SK-N-SH (cell line): Measurements from ENCODE around the gene EPHA3. TPM values are rescaled to one million over a fixed set of nuclear protein-coding genes. Genes with fewer than 3 reads are reported as not detected.

Experiments used
- CTCF ChIA-PET: fragments of 300-600, 350-600 bp; formaldehyde crosslinking; extraction: SDS; loops from one replicate; lab custom pipeline; 2021; lab: Yijun Ruan, JAX
- POLR2A ChIA-PET: fragments of 350-600 bp; sonication (Branson Sonifier 250); formaldehyde crosslinking; extraction: SDS; loops from one replicate; lab custom pipeline; 2020; ENCODE audit warnings: antibody characterized with exemption, inconsistent platforms; lab: Yijun Ruan, JAX
- DNase-seq: peaks from one replicate; pipeline ENCODE4 v3.0.0; 2012
- H2AFZ ChIP-seq: fragments of 200-600 bp; sonication (generic); 2 replicates; pipeline ENCODE4 v1.8.1; 2016; ENCODE audit warnings: antibody characterized with exemption, mild to moderate bottlenecking, low read depth
- H3F3A ChIP-seq: fragments of 200-600 bp; sonication (generic); replicated peaks from 2 replicates; pipeline ENCODE3; 2016; ENCODE audit warnings: antibody characterized with exemption, mild to moderate bottlenecking; ENCODE audit not compliant: insufficient read depth
- H3K27ac ChIP-seq, 2 experiments: fragments of 200-500 bp in 1 of 2; fragments of 200-600 bp in 1 of 2; sonication (Bioruptor generic) in 1 of 2; sonication (generic), shearing (Covaris generic) in 1 of 2; 2 replicates each; pipeline versions ENCODE4 v1.5.1 to v1.6.1; 2014 to 2016; ENCODE audit warnings: low read depth in 2 of 2, inconsistent platforms in 1 of 2, low read length in 1 of 2, mild to moderate bottlenecking in 1 of 2, mixed read lengths in 1 of 2
- H3K27me3 ChIP-seq: fragments of 200-600 bp; sonication (generic), shearing (Covaris generic); 2 replicates; pipeline ENCODE4 v1.6.1; 2016; ENCODE audit warnings: mixed run types; ENCODE audit not compliant: insufficient read depth
- H3K36me3 ChIP-seq, 2 experiments: fragments of 200-500 bp in 1 of 2; fragments of 200-600 bp in 1 of 2; sonication (Bioruptor generic) in 1 of 2; sonication (generic) in 1 of 2; replicated peaks in 1 of 2; 2 replicates each; pipeline versions ENCODE3 to v1.5.1; 2014 to 2016; ENCODE audit warnings: low read length in 1 of 2, mild to moderate bottlenecking in 1 of 2; ENCODE audit not compliant: insufficient read depth in 2 of 2, control insufficient read depth in 1 of 2
- H3K4me1 ChIP-seq, 2 experiments: fragments of 200-500 bp in 1 of 2; fragments of 200-600 bp in 1 of 2; sonication (Bioruptor generic) in 1 of 2; sonication (generic), shearing (Covaris generic) in 1 of 2; 2 replicates each; pipeline versions ENCODE4 v1.5.1 to v1.6.1; 2014 to 2016; ENCODE audit warnings: low read depth in 1 of 2, low read length in 1 of 2, mixed run types in 1 of 2; ENCODE audit not compliant: insufficient read depth in 2 of 2, control insufficient read depth in 1 of 2
- H3K4me2 ChIP-seq: fragments of 200-600 bp; sonication (generic), shearing (Covaris generic); 2 replicates; pipeline ENCODE4 v1.6.1; 2017; ENCODE audit warnings: mixed run types
- H3K4me3 ChIP-seq, 2 experiments: fragments of 200-500 bp in 1 of 2; fragments of 200-600 bp in 1 of 2; sonication (Bioruptor generic) in 1 of 2; sonication (generic), shearing (Covaris generic) in 1 of 2; 2 replicates each; pipeline versions ENCODE4 v1.5.1 to v1.8.1; 2014 to 2016; ENCODE audit warnings: low read depth in 2 of 2, inconsistent platforms in 1 of 2, low read length in 1 of 2, mild to moderate bottlenecking in 1 of 2, mixed read lengths in 1 of 2, moderate library complexity in 1 of 2
- H3K79me2 ChIP-seq: fragments of 200-600 bp; sonication (generic); 2 replicates; pipeline ENCODE4 v1.8.1; 2017; ENCODE audit warnings: mild to moderate bottlenecking; ENCODE audit not compliant: insufficient read depth
- H3K9ac ChIP-seq: fragments of 200-600 bp; sonication (generic); 2 replicates; pipeline ENCODE4 v1.6.1; 2017; ENCODE audit warnings: mixed run types
- H3K9me2 ChIP-seq: fragments of 200-600 bp; sonication (generic); 2 replicates; pipeline ENCODE4 v1.6.1; 2017; ENCODE audit warnings: mixed run types
- H3K9me3 ChIP-seq: fragments of 200-600 bp; sonication (generic); 2 replicates; pipeline ENCODE4 v1.6.1; 2017; ENCODE audit warnings: mixed run types, mild to moderate bottlenecking, moderate library complexity
- H4K20me1 ChIP-seq: fragments of 200-600 bp; sonication (generic); 2 replicates; pipeline ENCODE4 v1.6.1; 2017; ENCODE audit warnings: mild to moderate bottlenecking, mixed run types; ENCODE audit not compliant: insufficient read depth
- EP300 ChIP-seq, 2 experiments: IDR thresholded peaks; 2 replicates each; pipeline versions ENCODE4 v1.4.0 to v1.6.1; 2012; ENCODE audit warnings: borderline replicate concordance in 1 of 2, low read depth in 1 of 2, low read length in 1 of 2
- FOXJ3 ChIP-seq: sonication (generic); formaldehyde crosslinking; IDR thresholded peaks from 2 replicates; pipeline ENCODE4 v1.5.1; 2020; ENCODE audit warnings: mild to moderate bottlenecking, missing genetic modification reagents
- FOXM1 ChIP-seq: IDR thresholded peaks from 2 replicates; pipeline ENCODE4 v1.4.0; 2012; ENCODE audit warnings: low read depth, mild to moderate bottlenecking
- JUND ChIP-seq: IDR thresholded peaks from 2 replicates; pipeline ENCODE4 v1.4.0; 2012
- MXI1 ChIP-seq: IDR thresholded peaks from 2 replicates; pipeline ENCODE4 v1.6.1; 2012; ENCODE audit warnings: mild to moderate bottlenecking, low read depth, low read length, improper control_type of control experiment
- NRF1 ChIP-seq: IDR thresholded peaks from 2 replicates; pipeline ENCODE4 v1.6.1; 2012; ENCODE audit warnings: low read depth, mild to moderate bottlenecking, low read length
- RAD21 ChIP-seq: IDR thresholded peaks from 2 replicates; pipeline ENCODE4 v1.6.1; 2012; ENCODE audit warnings: mild to moderate bottlenecking, low read length
- RFX5 ChIP-seq: IDR thresholded peaks from 2 replicates; pipeline ENCODE4 v1.6.1; 2012; ENCODE audit warnings: mild to moderate bottlenecking, improper control_type of control experiment, low read length
- RXRA ChIP-seq: IDR thresholded peaks from 2 replicates; pipeline ENCODE4 v1.4.0; 2012; ENCODE audit warnings: low read depth, mild to moderate bottlenecking, borderline replicate concordance
- TCF12 ChIP-seq: IDR thresholded peaks from 2 replicates; pipeline ENCODE4 v1.4.0; 2012
- WGBS: methylation state at CpG from one replicate; pipeline ENCODE4 v1.1.6; 2017; ENCODE audit warnings: low lambda C conversion rate; 5-methylcytosine and 5-hydroxymethylcytosine counted together
- polyA plus RNA-seq, 3 experiments: library from polyadenylated mRNA; depleted of rRNA; stranded (reverse); fragments of >200 nt; gene quantifications; 2 replicates each; pipeline ENCODE4 v1.2.3, GENCODE V29; 2012
- TF ChIP-seq, protein P1 (sequence below): fragments of 150-350 bp; IDR thresholded peaks from 2 replicates; pipeline ENCODE4 v1.6.1; 2016; ENCODE audit warnings: mild to moderate bottlenecking, low read depth, low read length
- TF ChIP-seq, protein P2 (sequence below): fragments of 200-600 bp; sonication (generic); IDR thresholded peaks from 2 replicates; pipeline ENCODE4 v1.6.1; 2017; ENCODE audit warnings: antibody characterized with exemption, mild to moderate bottlenecking, moderate library complexity
- TF ChIP-seq, protein P3 (sequence below): IDR thresholded peaks from 2 replicates; pipeline ENCODE4 v1.6.1; 2012; ENCODE audit warnings: mild to moderate bottlenecking, low read depth, low read length, moderate library complexity

The EPHA3 gene
- polyA plus RNA-seq, 1 of the 3 experiments (the other 2 are of a cell fraction): not detected

DNA sequence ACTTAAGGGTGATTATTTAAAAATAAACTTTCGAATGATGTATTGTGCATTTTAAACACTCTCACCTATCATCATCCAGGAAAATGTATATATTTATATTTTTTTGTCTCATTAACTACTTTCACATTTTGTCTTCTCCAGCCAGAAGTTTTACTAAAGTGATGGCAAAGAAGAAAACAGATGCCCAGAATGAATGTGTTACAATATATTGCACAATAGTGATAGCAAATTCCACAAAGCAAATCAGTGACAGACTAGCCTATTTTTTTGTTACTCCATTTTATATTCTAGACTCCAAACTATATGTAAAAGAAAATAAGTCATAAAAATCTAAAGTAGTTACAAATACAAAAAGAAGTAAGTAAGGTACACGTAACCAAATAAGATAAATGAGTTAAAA, 414.7 kb downstream of the EPHA3 start:
- H3K4me3 ChIP-seq: no peak overlapping the region
- H4K20me1 ChIP-seq: no peaks in the 10 kb centered on the region
- H3K27ac ChIP-seq: no peak overlapping the region
- H3K9me3 ChIP-seq: no peaks in the 10 kb centered on the region
- CTCF ChIA-PET: no interaction called here
- DNase-seq: no peak
- WGBS: 4% methylated on average over 2 of the region's 2 CpGs
- no peak overlapping the region for H3K9ac ChIP-seq
- no peak for TF ChIP-seq FOXJ3 (CRISPR knock-in tag)
- TF ChIP-seq, protein P1, sequence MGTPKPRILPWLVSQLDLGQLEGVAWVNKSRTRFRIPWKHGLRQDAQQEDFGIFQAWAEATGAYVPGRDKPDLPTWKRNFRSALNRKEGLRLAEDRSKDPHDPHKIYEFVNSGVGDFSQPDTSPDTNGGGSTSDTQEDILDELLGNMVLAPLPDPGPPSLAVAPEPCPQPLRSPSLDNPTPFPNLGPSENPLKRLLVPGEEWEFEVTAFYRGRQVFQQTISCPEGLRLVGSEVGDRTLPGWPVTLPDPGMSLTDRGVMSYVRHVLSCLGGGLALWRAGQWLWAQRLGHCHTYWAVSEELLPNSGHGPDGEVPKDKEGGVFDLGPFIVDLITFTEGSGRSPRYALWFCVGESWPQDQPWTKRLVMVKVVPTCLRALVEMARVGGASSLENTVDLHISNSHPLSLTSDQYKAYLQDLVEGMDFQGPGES: no peak
- TF ChIP-seq FOXM1: no peak
- TF ChIP-seq JUND: no peak
- TF ChIP-seq MXI1: no peak
- no peak for TF ChIP-seq NRF1
- TF ChIP-seq, protein P2, sequence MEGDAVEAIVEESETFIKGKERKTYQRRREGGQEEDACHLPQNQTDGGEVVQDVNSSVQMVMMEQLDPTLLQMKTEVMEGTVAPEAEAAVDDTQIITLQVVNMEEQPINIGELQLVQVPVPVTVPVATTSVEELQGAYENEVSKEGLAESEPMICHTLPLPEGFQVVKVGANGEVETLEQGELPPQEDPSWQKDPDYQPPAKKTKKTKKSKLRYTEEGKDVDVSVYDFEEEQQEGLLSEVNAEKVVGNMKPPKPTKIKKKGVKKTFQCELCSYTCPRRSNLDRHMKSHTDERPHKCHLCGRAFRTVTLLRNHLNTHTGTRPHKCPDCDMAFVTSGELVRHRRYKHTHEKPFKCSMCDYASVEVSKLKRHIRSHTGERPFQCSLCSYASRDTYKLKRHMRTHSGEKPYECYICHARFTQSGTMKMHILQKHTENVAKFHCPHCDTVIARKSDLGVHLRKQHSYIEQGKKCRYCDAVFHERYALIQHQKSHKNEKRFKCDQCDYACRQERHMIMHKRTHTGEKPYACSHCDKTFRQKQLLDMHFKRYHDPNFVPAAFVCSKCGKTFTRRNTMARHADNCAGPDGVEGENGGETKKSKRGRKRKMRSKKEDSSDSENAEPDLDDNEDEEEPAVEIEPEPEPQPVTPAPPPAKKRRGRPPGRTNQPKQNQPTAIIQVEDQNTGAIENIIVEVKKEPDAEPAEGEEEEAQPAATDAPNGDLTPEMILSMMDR: no peak
- no peak for TF ChIP-seq RFX5
- TF ChIP-seq TCF12: no peak
- no peak for TF ChIP-seq RAD21
- TF ChIP-seq, protein P3, sequence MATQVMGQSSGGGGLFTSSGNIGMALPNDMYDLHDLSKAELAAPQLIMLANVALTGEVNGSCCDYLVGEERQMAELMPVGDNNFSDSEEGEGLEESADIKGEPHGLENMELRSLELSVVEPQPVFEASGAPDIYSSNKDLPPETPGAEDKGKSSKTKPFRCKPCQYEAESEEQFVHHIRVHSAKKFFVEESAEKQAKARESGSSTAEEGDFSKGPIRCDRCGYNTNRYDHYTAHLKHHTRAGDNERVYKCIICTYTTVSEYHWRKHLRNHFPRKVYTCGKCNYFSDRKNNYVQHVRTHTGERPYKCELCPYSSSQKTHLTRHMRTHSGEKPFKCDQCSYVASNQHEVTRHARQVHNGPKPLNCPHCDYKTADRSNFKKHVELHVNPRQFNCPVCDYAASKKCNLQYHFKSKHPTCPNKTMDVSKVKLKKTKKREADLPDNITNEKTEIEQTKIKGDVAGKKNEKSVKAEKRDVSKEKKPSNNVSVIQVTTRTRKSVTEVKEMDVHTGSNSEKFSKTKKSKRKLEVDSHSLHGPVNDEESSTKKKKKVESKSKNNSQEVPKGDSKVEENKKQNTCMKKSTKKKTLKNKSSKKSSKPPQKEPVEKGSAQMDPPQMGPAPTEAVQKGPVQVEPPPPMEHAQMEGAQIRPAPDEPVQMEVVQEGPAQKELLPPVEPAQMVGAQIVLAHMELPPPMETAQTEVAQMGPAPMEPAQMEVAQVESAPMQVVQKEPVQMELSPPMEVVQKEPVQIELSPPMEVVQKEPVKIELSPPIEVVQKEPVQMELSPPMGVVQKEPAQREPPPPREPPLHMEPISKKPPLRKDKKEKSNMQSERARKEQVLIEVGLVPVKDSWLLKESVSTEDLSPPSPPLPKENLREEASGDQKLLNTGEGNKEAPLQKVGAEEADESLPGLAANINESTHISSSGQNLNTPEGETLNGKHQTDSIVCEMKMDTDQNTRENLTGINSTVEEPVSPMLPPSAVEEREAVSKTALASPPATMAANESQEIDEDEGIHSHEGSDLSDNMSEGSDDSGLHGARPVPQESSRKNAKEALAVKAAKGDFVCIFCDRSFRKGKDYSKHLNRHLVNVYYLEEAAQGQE: no peak
- no peak for TF ChIP-seq RXRA
- no peak for TF ChIP-seq EP300 (IDR thresholded peaks at IDR 0.05; ENCODE audit: borderline replicate concordance in 1 of 2, low read depth in 1 of 2, low read length in 1 of 2)
- POLR2A ChIA-PET: no interaction called here
- H3K9me2 ChIP-seq: no peaks in the 10 kb centered on the region
- no peaks in the 10 kb centered on the region for H3K36me3 ChIP-seq
- H3K79me2 ChIP-seq: no peaks in the 10 kb centered on the region
- no peaks in the 10 kb centered on the region for H3K27me3 ChIP-seq
- H3K4me2 ChIP-seq: no peak overlapping the region
- H2AFZ ChIP-seq: no peak overlapping the region
- H3F3A ChIP-seq: no peaks in the 10 kb centered on the region
- H3K4me1 ChIP-seq: no peaks in the 10 kb centered on the region
